Activated CD4-positive, alpha-beta memory T cell treated with anti-CD3 and anti-CD28 coated beads for 36 hours (primary cell): ENCODE measurements around the gene NSUN3. TPM values are rescaled to one million over a fixed set of nuclear protein-coding genes. Genes with fewer than 3 reads are reported as not detected.
"Not testable (repeated sequence)": the region's sequence is repeated elsewhere in the genome, so short reads cannot be mapped to it uniquely, and the experiment has no call there.

Experiments
- CTCF ChIA-PET: fragments of 350-600 bp; sonication (Branson Sonifier 250); formaldehyde crosslinking; loops from one replicate; lab custom pipeline; 2021; ENCODE audit warnings: antibody characterized with exemption, inconsistent platforms; lab: Charles Lee
- POLR2A ChIA-PET: fragments of 350-600 bp; sonication (Branson Sonifier 250); formaldehyde crosslinking; loops from one replicate; lab custom pipeline; 2021; ENCODE audit warnings: antibody characterized with exemption; lab: Charles Lee
- DNase-seq: peaks from one replicate; pipeline ENCODE4 v3.0.0-alpha.2; 2020
- H3K27ac Mint-ChIP-seq: one replicate; pipeline ENCODE4 v1.8.0; 2021; ENCODE audit warnings: mixed read lengths
- H3K27me3 Mint-ChIP-seq: one replicate; pipeline ENCODE4 v1.8.0; 2021; ENCODE audit warnings: mixed read lengths
- H3K36me3 Mint-ChIP-seq: one replicate; pipeline ENCODE4 v1.8.0; 2021; ENCODE audit warnings: mixed read lengths
- H3K4me1 Mint-ChIP-seq: one replicate; pipeline ENCODE4 v1.8.0; 2021; ENCODE audit warnings: low read depth, mixed read lengths
- H3K4me3 Mint-ChIP-seq: one replicate; pipeline ENCODE4 v1.8.0; 2021; ENCODE audit warnings: mild to moderate bottlenecking, mixed read lengths
- H3K9me3 Mint-ChIP-seq: one replicate; pipeline ENCODE4 v1.8.0; 2021; ENCODE audit warnings: mixed read lengths
- intact Hi-C: fragments of 100-400 bp; cut with micrococcal nuclease; formaldehyde crosslinking; loops from one replicate; pipeline ENCODE4 v1.15.1; 2023
- total RNA-seq, 2 experiments: library from RNA; stranded (reverse); gene quantifications; one replicate each; pipeline ENCODE4 v1.2.3, GENCODE V29; 2021

NSUN3 gene
- 10 to 100 TPM; 15.3 to 16.2 TPM for total RNA-seq

- Mint-ChIP-seq H3K27ac (peak within 1 kb of the TSS; percentile 99), H3K4me1 (peaks cover 52% of the 10 kb centered on the region), H3K36me3 (peaks cover 40% of the 10 kb centered on the region), H3K27me3 (no peaks in the 10 kb centered on the region), H3K9me3 (peaks cover 6% of the 10 kb centered on the region), H3K4me3 (peak within 1 kb of the TSS; percentile 96)
- ChIA-PET POLR2A (interaction anchor here (0.5 to 1.7 kb wide), 7 partner anchors 17 to 83 kb away, joined by 3 to 5 read pairs (median 3); partner anchors contain the start of gene ARL13B), CTCF (interaction anchor here (0.7 to 3.1 kb wide), 5 partner anchors 14 to 1860 kb away, joined by 3 to 12 read pairs (median 4); partner anchors contain the start of gene ARL13B)
- intact Hi-C loops: loop anchor here (1.0 kb wide), 2 partner anchors 51 to 82 kb away; partner anchors contain the start of gene ARL13B
- peak; percentile 89 for DNase-seq
These were observed at the start of gene NSUN3, which contains the start of gene DHFR2 for GRCh38 chr3:94062513-94063404. Gene NSUN3 (plus strand): TSS chr3:94063061. CDS start chr3:94063127, 66 bp downstream. Gene DHFR2 (minus strand): TSS chr3:94062916. CDS start chr3:94061511, 1,405 bp downstream.

GRCh38 chr3:94015025-94015424, 47.8 kb upstream of the NSUN3 start:
- DNase-seq: no peak
- ChIA-PET CTCF (interaction anchor here (1.3 to 1.4 kb wide), 2 partner anchors 10 to 22 kb away, joined by 3 read pairs; no protein-coding TSS in a partner anchor), POLR2A (no interaction called here)
- H3K27me3 Mint-ChIP-seq: no peaks in the 10 kb centered on the region
- H3K27ac Mint-ChIP-seq: no peak overlapping the region
- H3K4me3 Mint-ChIP-seq: no peak overlapping the region
- H3K4me1 Mint-ChIP-seq: peaks cover 28% of the 10 kb centered on the region
- intact Hi-C loops: no loop called here
- peaks cover 12% of the 10 kb centered on the region for H3K36me3 Mint-ChIP-seq
- no peaks in the 10 kb centered on the region for H3K9me3 Mint-ChIP-seq

- POLR2A ChIA-PET: no interaction called here
- H3K27ac Mint-ChIP-seq: no peak overlapping the region
- intact Hi-C loops: no loop called here
- H3K27me3 Mint-ChIP-seq: no peaks in the 10 kb centered on the region
- H3K4me3 Mint-ChIP-seq: no peak overlapping the region
- H3K4me1 Mint-ChIP-seq: peaks cover 5% of the 10 kb centered on the region
- peaks cover 5% of the 10 kb centered on the region for H3K36me3 Mint-ChIP-seq
- DNase-seq: no peak
- CTCF ChIA-PET: no interaction called here
- H3K9me3 Mint-ChIP-seq: no peaks in the 10 kb centered on the region
These were observed 43.2 kb upstream of the NSUN3 start for GRCh38 chr3:94019659-94020058.

GRCh38 chr3:94020293-94020692, 42.6 kb upstream of the NSUN3 start:
- POLR2A ChIA-PET: no interaction called here

GRCh38 chr3:94024385-94024784, 38.5 kb upstream of the NSUN3 start:
- no peak overlapping the region for H3K4me3 Mint-ChIP-seq
- H3K4me1 Mint-ChIP-seq: no peaks in the 10 kb centered on the region
- no peak overlapping the region for H3K27ac Mint-ChIP-seq
- H3K36me3 Mint-ChIP-seq: peaks cover 1% of the 10 kb centered on the region
- H3K9me3 Mint-ChIP-seq: no peaks in the 10 kb centered on the region
- H3K27me3 Mint-ChIP-seq: no peaks in the 10 kb centered on the region
- no peak for DNase-seq
- POLR2A ChIA-PET: no interaction called here
- CTCF ChIA-PET: interaction anchor here (0.9 kb wide), 1 partner anchor 14 kb away, joined by 3 read pairs; no protein-coding TSS in a partner anchor
- intact Hi-C loops: no loop called here

More at GRCh38 chr3:94020293-94020692, 42.6 kb upstream of the NSUN3 start:
- Mint-ChIP-seq H3K9me3 (no peaks in the 10 kb centered on the region), H3K27ac (no peak overlapping the region), H3K4me3 (no peak overlapping the region), H3K36me3 (no peaks in the 10 kb centered on the region), H3K4me1 (no peaks in the 10 kb centered on the region), H3K27me3 (no peaks in the 10 kb centered on the region)
- intact Hi-C loops: no loop called here
- DNase-seq: no peak
- CTCF ChIA-PET: no interaction called here

GRCh38 chr3:94026623-94027022, 36.2 kb upstream of the NSUN3 start:
- POLR2A ChIA-PET: no interaction called here

GRCh38 chr3:94028093-94028837, 34.6 kb upstream of the NSUN3 start, which contains the start of gene STX19:
Gene STX19 (minus strand): TSS chr3:94028597. CDS start chr3:94015269, 13,328 bp downstream.
- POLR2A ChIA-PET: no interaction called here
- H3K36me3 Mint-ChIP-seq: peaks cover 6% of the 10 kb centered on the region
- CTCF ChIA-PET: interaction anchor here (0.8 to 1.1 kb wide), 2 partner anchors 9 to 41 kb away, joined by 3 to 4 read pairs; no protein-coding TSS in a partner anchor
- H3K27ac Mint-ChIP-seq: no peak within 1 kb of the TSS
- H3K27me3 Mint-ChIP-seq: no peaks in the 10 kb centered on the region
- H3K9me3 Mint-ChIP-seq: no peaks in the 10 kb centered on the region
- H3K4me3 Mint-ChIP-seq: no peak within 1 kb of the TSS
- no peaks in the 10 kb centered on the region for H3K4me1 Mint-ChIP-seq
- intact Hi-C loops: no loop called here
- no peak for DNase-seq

More at GRCh38 chr3:94026623-94027022, 36.2 kb upstream of the NSUN3 start:
- Mint-ChIP-seq H3K27ac (no peak overlapping the region), H3K9me3 (no peaks in the 10 kb centered on the region), H3K4me1 (no peaks in the 10 kb centered on the region), H3K27me3 (no peaks in the 10 kb centered on the region), H3K4me3 (no peak overlapping the region), H3K36me3 (peaks cover 1% of the 10 kb centered on the region)
- DNase-seq: no peak
- CTCF ChIA-PET: no interaction called here
- intact Hi-C loops: no loop called here

GRCh38 chr3:94036909-94037507, 25.9 kb upstream of the NSUN3 start:
- CTCF ChIA-PET: interaction anchor here (0.7 to 1.9 kb wide), 12 partner anchors 10 to 64 kb away, joined by 3 to 6 read pairs (median 4); no protein-coding TSS in a partner anchor
- peaks cover 5% of the 10 kb centered on the region for H3K36me3 Mint-ChIP-seq
- no peaks in the 10 kb centered on the region for H3K9me3 Mint-ChIP-seq
- H3K27ac Mint-ChIP-seq: no peak overlapping the region
- H3K27me3 Mint-ChIP-seq: no peaks in the 10 kb centered on the region
- intact Hi-C loops: no loop called here
- no peak for DNase-seq
- no peak overlapping the region for H3K4me3 Mint-ChIP-seq
- POLR2A ChIA-PET: no interaction called here
- no peaks in the 10 kb centered on the region for H3K4me1 Mint-ChIP-seq

GRCh38 chr3:94043285-94043684, 19.6 kb upstream of the NSUN3 start:
- Mint-ChIP-seq H3K27ac (no peak overlapping the region), H3K27me3 (no peaks in the 10 kb centered on the region), H3K9me3 (no peaks in the 10 kb centered on the region), H3K4me1 (peaks cover 2% of the 10 kb centered on the region), H3K36me3 (peaks cover 13% of the 10 kb centered on the region), H3K4me3 (no peak overlapping the region)
- no peak for DNase-seq
- CTCF ChIA-PET: no interaction called here
- POLR2A ChIA-PET: no interaction called here
- intact Hi-C loops: no loop called here

- H3K4me3 Mint-ChIP-seq, H3K27ac Mint-ChIP-seq, POLR2A ChIA-PET: not testable (repeated sequence)
These were observed 18.5 kb upstream of the NSUN3 start for GRCh38 chr3:94044100-94044936.

GRCh38 chr3:94046533-94046932, 16.3 kb upstream of the NSUN3 start:
- no peaks in the 10 kb centered on the region for H3K27me3 Mint-ChIP-seq
- H3K9me3 Mint-ChIP-seq: no peaks in the 10 kb centered on the region
- no peak for DNase-seq
- intact Hi-C loops: no loop called here
- no peak overlapping the region for H3K27ac Mint-ChIP-seq
- H3K36me3 Mint-ChIP-seq: peaks cover 15% of the 10 kb centered on the region
- ChIA-PET CTCF (no interaction called here), POLR2A (no interaction called here)
- H3K4me3 Mint-ChIP-seq: no peak overlapping the region
- peaks cover 2% of the 10 kb centered on the region for H3K4me1 Mint-ChIP-seq

More at GRCh38 chr3:94044100-94044936, 18.5 kb upstream of the NSUN3 start:
- CTCF ChIA-PET, intact Hi-C loops, DNase-seq, H3K4me1 Mint-ChIP-seq, H3K9me3 Mint-ChIP-seq, H3K27me3 Mint-ChIP-seq: not testable (repeated sequence)
- peaks cover 13% of the 10 kb centered on the region for H3K36me3 Mint-ChIP-seq
